ENCODE results near the gene PTPRT.

Gene PTPRT

DNA sequence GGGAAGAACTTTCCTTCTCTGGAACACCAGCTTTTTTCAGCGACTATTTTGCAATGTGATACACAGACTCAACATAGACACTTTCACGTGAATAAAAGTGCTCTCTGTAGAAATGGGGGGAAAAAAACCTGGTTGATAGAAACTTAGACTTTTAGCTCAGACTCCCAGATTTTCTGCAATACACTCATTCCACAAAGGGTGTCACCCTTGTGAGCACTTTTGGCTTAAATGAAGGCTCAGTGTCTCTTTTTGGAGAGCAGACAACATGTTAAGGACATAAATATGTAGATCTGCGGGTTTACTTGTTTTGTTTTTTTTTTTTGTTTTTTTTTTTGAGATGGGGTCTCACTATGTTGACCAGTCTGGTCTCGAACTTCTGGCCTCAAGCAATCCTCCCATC, 579.6 kb downstream of the PTPRT start:
- Histone ChIP-seq H3K4me3 (ENCODE audit: insufficient read depth, low read length, poor library complexity, severe bottlenecking) (no peak overlapping the region), H2AFZ (ENCODE audit: low read depth, low read length, severe bottlenecking) (no peak overlapping the region), H3K9ac (ENCODE audit: low read length) (no peak overlapping the region), H3K79me2 (ENCODE audit: insufficient read depth, low read length) (no peaks in the 10 kb centered on the region), H3K27me3 (ENCODE audit: low read length) (no peaks in the 10 kb centered on the region), H3F3A (ENCODE audit: insufficient read depth) (no peaks in the 10 kb centered on the region), H3K4me2 (ENCODE audit: low read depth, low read length, poor library complexity, severe bottlenecking) (no peak overlapping the region), H4K20me1 (ENCODE audit: low read depth, low read length) (no peaks in the 10 kb centered on the region), H3K9me3 (ENCODE audit: insufficient read depth, low read length) (no peaks in the 10 kb centered on the region), H3K36me3 (ENCODE audit: low read length) (no peaks in the 10 kb centered on the region), H3K27ac (ENCODE audit: low read depth, low read length) (no peak overlapping the region), H3K9me2 (replicated peaks; ENCODE audit: insufficient read depth, low read length) (no peaks in the 10 kb centered on the region)
- TF ChIP-seq CTCF (IDR thresholded peaks at IDR 0.05; ENCODE audit: insufficient read depth, low read length, poor library complexity, severe bottlenecking), result no peak
- TF ChIP-seq EZH2phosphoT487 (conservative IDR thresholded peaks at IDR 0.05; ENCODE audit: low read length), result no peak

- Histone ChIP-seq H3K9ac (ENCODE audit: low read length) (no peak overlapping the region), H3F3A (ENCODE audit: insufficient read depth) (no peaks in the 10 kb centered on the region), H3K36me3 (ENCODE audit: low read length) (no peaks in the 10 kb centered on the region), H3K79me2 (ENCODE audit: insufficient read depth, low read length) (no peaks in the 10 kb centered on the region), H3K9me2 (replicated peaks; ENCODE audit: insufficient read depth, low read length) (no peaks in the 10 kb centered on the region), H3K27ac (ENCODE audit: low read depth, low read length) (no peak overlapping the region), H2AFZ (ENCODE audit: low read depth, low read length, severe bottlenecking) (no peak overlapping the region), H3K4me3 (ENCODE audit: insufficient read depth, low read length, poor library complexity, severe bottlenecking) (no peak overlapping the region), H3K9me3 (ENCODE audit: insufficient read depth, low read length) (no peaks in the 10 kb centered on the region), H3K27me3 (ENCODE audit: low read length) (no peaks in the 10 kb centered on the region), H4K20me1 (ENCODE audit: low read depth, low read length) (no peaks in the 10 kb centered on the region), H3K4me2 (ENCODE audit: low read depth, low read length, poor library complexity, severe bottlenecking) (no peak overlapping the region)
- TF ChIP-seq CTCF (IDR thresholded peaks at IDR 0.05; ENCODE audit: insufficient read depth, low read length, poor library complexity, severe bottlenecking) (no peak), EZH2phosphoT487 (conservative IDR thresholded peaks at IDR 0.05; ENCODE audit: low read length) (no peak)
Measured at GRCh38 chr20:42609618-42610017, 580.1 kb downstream of the PTPRT start.

DNA sequence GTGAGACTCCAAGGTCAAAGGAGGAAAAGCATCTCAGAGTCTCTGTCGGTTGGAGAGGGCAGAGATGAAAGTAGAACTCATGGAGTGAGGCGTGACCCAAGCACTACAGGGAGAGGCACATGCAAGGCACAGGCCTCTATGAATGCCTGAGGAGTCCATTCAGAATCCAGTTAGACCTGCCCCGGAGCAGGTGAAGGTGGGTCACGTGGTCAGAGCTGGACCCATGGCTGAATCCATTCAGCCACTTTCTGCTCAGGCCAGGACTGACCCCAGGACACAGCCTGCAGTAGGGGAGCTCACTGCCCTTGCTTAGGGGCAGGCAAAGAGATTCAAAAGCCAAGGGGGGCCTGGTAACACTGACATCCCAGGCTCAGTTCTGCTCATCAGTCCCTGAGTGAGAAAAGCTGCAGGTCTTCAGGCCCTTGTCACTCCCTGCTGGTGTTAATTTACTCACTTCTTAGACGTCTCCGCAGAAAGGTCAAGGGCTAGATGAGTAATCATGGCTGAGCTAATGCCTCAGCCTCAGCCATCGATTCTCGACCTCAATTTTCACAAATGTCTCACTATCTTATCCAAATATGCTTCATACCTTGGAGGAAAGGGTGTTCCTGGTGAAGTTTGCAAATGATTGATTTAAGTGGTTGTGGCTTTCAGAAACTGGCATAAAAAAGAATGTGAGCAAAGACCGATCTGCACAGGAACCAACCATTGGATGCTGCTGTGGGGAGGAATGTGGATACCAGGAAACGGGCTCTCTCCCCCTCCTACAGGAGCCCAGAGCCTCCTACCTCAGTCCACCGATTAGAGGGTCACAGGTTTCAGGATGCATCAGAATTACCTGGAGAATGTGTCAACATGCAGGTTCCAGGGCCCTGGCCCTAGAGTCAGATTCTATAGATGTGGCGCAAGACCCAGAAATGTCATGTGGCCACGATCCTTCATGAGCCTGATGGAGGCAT, 584.4 kb downstream of the PTPRT start:
- Histone ChIP-seq H3F3A (ENCODE audit: insufficient read depth) (no peaks in the 10 kb centered on the region), H3K36me3 (ENCODE audit: low read length) (no peaks in the 10 kb centered on the region), H4K20me1 (ENCODE audit: low read depth, low read length) (no peaks in the 10 kb centered on the region), H3K9me3 (ENCODE audit: insufficient read depth, low read length) (no peaks in the 10 kb centered on the region), H3K9ac (ENCODE audit: low read length) (no peak overlapping the region), H3K79me2 (ENCODE audit: insufficient read depth, low read length) (no peaks in the 10 kb centered on the region), H3K27me3 (ENCODE audit: low read length) (no peaks in the 10 kb centered on the region), H2AFZ (ENCODE audit: low read depth, low read length, severe bottlenecking) (no peak overlapping the region), H3K9me2 (replicated peaks; ENCODE audit: insufficient read depth, low read length) (no peaks in the 10 kb centered on the region), H3K27ac (ENCODE audit: low read depth, low read length) (no peak overlapping the region), H3K4me2 (ENCODE audit: low read depth, low read length, poor library complexity, severe bottlenecking) (no peak overlapping the region), H3K4me3 (ENCODE audit: insufficient read depth, low read length, poor library complexity, severe bottlenecking) (no peak overlapping the region)
- TF ChIP-seq CTCF (IDR thresholded peaks at IDR 0.05; ENCODE audit: insufficient read depth, low read length, poor library complexity, severe bottlenecking), result no peak
- TF ChIP-seq EZH2phosphoT487 (conservative IDR thresholded peaks at IDR 0.05; ENCODE audit: low read length), result no peak

Data from SU-DHL-6 (cell line).